NCI-H460 (cell line): ENCODE data around the gene RAP2C. TPM values are rescaled to one million over a fixed set of nuclear protein-coding genes. Genes with fewer than 3 reads are reported as not detected.
"Not testable (repeated sequence)": the region's sequence is repeated elsewhere in the genome, so short reads cannot be mapped to it uniquely, and the experiment has no call there.

Experiments used
- DNase-seq: peaks from one replicate; pipeline ENCODE4 v3.0.0-alpha.2; 2016; ENCODE audit warnings: low read depth; ENCODE audit errors: extremely low read depth
- total RNA-seq: library from RNA; depleted of rRNA; stranded (reverse); fragments of >200 nt; shearing (Covaris generic); gene quantifications from 2 replicates; pipeline ENCODE4 v1.2.3, GENCODE V29; 2014; rRNA removed

The RAP2C gene
- total RNA-seq, 1 experiment from 2014 or later, result 31.2 TPM

- no peak for DNase-seq
Measured at GRCh38 chrX:132200976-132201375, 18.3 kb downstream of the RAP2C start.

DNA sequence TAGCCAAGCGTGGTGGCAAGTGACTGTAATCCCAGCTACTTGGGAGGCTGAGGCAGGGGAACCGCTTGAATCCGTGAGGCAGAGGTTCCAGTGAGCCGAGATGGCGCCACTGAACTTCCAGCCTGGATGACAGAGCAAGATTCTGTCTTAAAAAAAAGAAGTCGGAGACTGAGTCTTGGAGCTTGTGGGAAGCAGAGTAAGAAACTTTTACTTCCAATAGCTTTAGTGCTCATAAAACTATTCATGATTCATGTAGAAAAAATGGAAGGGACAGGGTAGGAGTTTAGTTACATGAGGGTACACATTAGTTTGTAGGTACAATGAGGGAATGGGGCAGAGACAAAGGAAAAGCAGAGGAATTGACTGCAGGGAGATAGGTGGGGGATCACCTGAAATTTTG lies 19.3 kb downstream of the RAP2C start:
- DNase-seq, result no peak

DNA sequence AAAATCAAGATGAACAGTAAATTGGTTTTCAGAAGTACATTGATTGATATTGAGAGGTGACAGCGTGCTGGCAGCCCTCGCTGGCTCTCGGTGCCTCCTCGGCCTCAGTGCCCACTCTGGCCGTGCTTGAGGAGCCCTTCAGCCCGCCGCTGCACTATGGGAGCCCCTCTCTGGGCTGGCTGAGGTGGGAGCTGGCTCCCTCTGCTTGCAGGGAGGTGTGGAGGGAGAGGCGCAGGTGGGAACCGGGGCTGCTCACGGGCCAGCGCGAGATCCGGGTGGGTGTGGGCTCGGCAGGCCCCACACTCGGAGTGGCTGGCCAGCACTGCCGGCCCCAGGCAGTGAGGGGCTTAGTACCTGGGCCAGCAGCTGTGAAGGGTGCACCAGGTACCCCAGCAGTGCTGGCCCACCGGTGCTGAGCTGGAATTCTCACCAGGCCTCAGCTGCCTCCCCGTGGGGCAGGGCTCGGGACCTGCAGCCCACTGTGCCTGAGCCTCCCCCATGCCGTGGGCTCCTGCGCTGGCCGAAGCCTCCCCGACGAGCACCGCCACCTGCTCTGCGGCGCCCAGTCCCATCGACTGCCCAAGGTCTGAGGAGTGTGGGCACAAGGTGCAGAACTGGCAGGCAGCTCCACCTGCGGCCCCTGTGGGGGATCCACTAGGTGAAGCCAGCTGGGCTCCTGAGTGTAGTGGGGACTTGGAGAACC lies 25.2 kb downstream of the RAP2C start:
- DNase-seq, result no peak

GRCh38 chrX:132191938-132192337 lies 27.3 kb downstream of the RAP2C start:
- no peak for DNase-seq

- DNase-seq, result no peak
Measured at GRCh38 chrX:132188175-132188574, 31.1 kb downstream of the RAP2C start.

DNA sequence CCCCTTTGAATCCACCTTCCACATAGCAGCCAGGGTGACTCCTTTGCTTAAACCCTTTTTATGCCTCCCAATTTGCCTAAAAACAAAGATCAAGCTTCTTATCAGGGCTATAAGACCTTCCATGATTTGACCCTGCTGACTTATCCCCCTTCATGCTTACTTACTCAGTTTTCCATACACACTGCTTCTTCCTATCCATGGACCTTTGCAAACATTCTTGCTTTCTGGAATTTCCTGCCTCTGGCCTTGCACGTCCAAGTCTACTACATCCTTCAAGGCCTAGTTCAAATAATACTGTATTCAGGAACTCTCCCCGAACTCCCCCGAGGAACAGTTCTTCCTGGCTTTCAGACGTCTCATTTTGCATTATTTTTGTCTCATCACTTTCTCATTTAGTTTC lies 31.8 kb downstream of the RAP2C start:
- no peak for DNase-seq

DNA sequence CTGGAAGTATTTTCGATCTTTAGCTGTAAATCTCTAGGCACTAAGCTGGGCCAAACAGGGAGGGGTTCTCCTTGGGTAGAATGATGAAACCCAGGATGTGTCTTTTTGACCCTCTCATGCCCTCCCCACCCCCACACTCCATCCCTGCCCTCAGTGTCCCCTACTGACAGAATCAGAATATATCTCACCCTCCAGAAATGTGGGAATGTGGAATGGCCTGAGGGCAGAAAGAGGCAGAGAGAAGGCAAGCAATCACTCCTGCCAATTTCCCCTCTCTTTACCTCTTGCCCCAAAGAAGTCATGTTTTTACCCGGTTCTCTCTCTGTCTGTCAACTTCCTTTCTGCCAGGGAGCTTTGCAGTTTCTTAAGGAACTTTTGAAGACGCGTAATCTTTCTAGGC lies 34.4 kb downstream of the RAP2C start:
- no peak for DNase-seq

- DNase-seq, result no peak
Measured at GRCh38 chrX:132181364-132181763, 37.9 kb downstream of the RAP2C start.

GRCh38 chrX:132180929-132181328 lies 38.3 kb downstream of the RAP2C start:
- DNase-seq, result no peak

GRCh38 chrX:132173647-132174046 lies 45.6 kb downstream of the RAP2C start:
- no peak for DNase-seq

DNA sequence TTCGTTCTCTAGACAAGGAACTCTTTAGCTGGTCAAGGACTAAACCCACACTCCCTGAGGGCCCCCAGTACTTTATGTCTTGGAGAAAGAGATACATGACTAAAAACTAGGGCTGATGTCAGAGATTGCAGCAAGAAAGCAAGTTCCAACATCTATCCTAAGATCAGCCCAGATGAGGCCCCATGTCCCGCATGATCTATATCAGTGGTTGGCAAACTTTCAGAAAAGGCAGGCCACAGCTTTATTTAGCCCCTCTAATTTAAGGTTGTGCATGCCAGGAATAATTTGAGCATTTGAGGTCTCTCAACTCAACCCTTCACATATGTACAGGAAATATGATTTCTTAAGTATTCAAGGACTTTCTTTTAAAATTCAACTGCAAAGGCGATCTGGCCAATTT lies 47.4 kb downstream of the RAP2C start:
- no peak for DNase-seq

DNA sequence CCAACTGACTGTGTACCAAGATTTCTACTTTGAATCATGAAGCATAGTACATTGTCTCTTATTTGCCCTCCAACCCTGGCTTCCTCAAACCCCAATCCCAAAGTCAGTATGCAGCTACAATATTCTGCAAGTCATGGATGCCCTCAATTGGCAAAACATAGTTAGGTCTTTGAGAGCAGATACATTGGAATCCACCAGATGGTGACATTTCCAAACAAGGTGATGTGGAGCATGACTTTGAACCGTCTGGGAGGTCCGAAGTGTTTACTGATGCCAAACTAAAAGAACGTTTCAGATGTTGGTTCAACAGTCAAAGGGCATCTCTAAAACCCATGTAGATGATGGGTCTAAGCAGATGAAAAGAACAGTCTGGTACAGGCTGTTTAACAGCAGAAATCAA lies 47.8 kb downstream of the RAP2C start:
- peak; percentile 1 for DNase-seq

- DNase-seq, result no peak
Measured at GRCh38 chrX:132169554-132169953, 49.7 kb downstream of the RAP2C start.

- no peak for DNase-seq
Measured at GRCh38 chrX:132165651-132166050, 53.6 kb downstream of the RAP2C start.

DNA sequence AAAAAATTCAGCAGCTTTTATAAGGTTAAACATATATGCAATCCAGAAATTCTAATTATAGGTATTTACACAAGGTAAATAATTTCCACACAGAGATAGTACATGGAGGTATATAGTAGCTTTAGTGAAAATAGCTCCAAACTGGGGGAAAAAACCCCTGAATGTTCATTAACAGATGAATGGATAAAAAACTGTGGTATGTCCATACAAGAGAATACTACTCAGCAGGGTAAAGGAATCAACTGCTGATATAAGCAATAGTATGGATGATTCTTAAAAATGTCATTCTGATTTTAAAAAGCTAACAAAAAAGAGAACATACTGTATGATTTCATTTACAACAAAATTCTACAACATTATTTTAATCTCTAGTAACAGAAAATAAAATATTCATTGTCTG lies 54.2 kb downstream of the RAP2C start:
- no peak for DNase-seq

DNA sequence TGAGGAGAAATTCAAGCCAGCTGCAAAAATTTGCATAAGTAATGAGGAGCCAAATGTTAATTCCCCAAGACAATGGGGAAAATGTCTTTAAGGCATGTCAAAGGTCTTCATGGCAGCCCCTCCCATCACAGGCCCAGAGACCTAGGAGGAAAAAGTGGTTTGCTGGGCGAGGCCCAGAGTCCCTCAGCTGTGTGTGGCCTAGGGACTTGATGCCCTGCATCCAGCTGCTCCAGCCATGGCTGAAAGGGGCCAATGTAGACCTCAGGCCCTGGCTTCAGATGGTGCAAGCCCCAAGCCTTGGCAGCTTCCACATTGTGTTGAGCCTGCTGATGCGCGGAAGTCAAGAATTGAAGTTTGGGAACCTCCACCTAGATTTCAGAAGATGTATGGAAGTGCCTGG lies 56.2 kb downstream of the RAP2C start:
- DNase-seq, result not testable (repeated sequence)

DNA sequence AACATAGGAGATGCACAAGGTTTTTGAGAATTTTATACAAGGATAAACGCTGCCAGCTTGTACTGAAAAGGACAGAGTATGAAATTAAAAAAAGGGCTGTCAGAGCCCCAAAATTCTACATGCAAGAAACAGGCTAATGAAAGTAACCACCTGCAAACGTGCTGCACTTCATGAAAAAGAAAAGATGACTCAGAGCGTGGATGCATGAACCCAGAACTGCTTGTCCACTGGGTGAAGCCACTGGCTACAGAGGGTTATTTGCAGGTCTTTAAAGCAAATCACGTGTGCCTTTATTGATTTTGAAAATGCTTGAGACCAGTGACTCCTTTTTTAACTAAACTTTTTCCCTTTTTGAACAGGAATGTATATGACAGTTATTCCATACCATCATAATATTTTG lies 66.1 kb downstream of the RAP2C start:
- no peak for DNase-seq

Other genes starting within 250 kb of the RAP2C start
- gene STK26, start 196.1 kb downstream of the RAP2C start, total RNA-seq, result 70.5 and 71.2 TPM in 2 replicates
- gene FRMD7, start 91.4 kb downstream of the RAP2C start, total RNA-seq, result not detected in 2 replicates